ENCODE data around the gene NPAS3.

Gene NPAS3

GRCh38 chr14:33250963-33251362, 312.3 kb downstream of the NPAS3 start:
- H3K9me3 ChIP-seq (ENCODE audit: control insufficient read depth, insufficient read depth, low read depth, low read length) = no peaks in the 10 kb centered on the region
- H3K4me3 ChIP-seq (ENCODE audit: low read depth, low read length) = no peak overlapping the region
- TF ChIP-seq ZSCAN30 (tag by site-specific recombination; IDR thresholded peaks at IDR 0.05) (no peak), ZNF335 (tag by site-specific recombination; conservative IDR thresholded peaks at IDR 0.05) (no peak), ZNF514 (tag by site-specific recombination; IDR thresholded peaks at IDR 0.05) (no peak), PRDM1 (tag by site-specific recombination; IDR thresholded peaks at IDR 0.05) (no peak)
- CTCF ChIA-PET = no interaction called here
- no peak overlapping the region for H3K27ac ChIP-seq (ENCODE audit: extremely low read depth, low read depth, low read length)
- H3K4me1 ChIP-seq (ENCODE audit: control insufficient read depth, insufficient read depth, low read length) = 0 out of 2 replicates have a peak, but pooled peaks cover 3% of the 10 kb centered on the region
- no peaks in the 10 kb centered on the region for H3K36me3 ChIP-seq (ENCODE audit: control insufficient read depth in 2 of 2, insufficient read depth in 1 of 2, low read length in 2 of 2)
- POLR2A ChIA-PET = no interaction called here

- TF ChIP-seq TCF7L2 (IDR thresholded peaks at IDR 0.05; ENCODE audit: borderline replicate concordance, low read depth, low read length) (peak; percentile 75; the same call in 1 of the 2 replicates), ZNF37A (tag by site-specific recombination; IDR thresholded peaks at IDR 0.05) (no peak), ZNF366 (tag by site-specific recombination; conservative IDR thresholded peaks at IDR 0.05) (no peak), PRDM2 (tag by site-specific recombination; IDR thresholded peaks at IDR 0.05; ENCODE audit: borderline replicate concordance) (no peak), ZNF324 (tag by site-specific recombination; IDR thresholded peaks at IDR 0.05) (no peak), SP7 (tag by site-specific recombination; IDR thresholded peaks at IDR 0.05) (peak; percentile 79), WT1 (tag by site-specific recombination; IDR thresholded peaks at IDR 0.05) (no peak), ZNF791 (tag by site-specific recombination; IDR thresholded peaks at IDR 0.05) (no peak), ZNF518A (tag by site-specific recombination; conservative IDR thresholded peaks at IDR 0.05; ENCODE audit: low read depth) (no peak), ZNF561 (tag by site-specific recombination; IDR thresholded peaks at IDR 0.05; ENCODE audit: borderline replicate concordance) (no peak), ZSCAN18 (tag by site-specific recombination; IDR thresholded peaks at IDR 0.05) (no peak), ZNF354C (tag by site-specific recombination; IDR thresholded peaks at IDR 0.05; ENCODE audit: borderline replicate concordance, low read depth) (no peak), ZNF140 (tag by site-specific recombination; IDR thresholded peaks at IDR 0.05) (no peak), ZNF398 (tag by site-specific recombination; IDR thresholded peaks at IDR 0.05) (no peak)
- Histone ChIP-seq H3K4me1 (ENCODE audit: control insufficient read depth, insufficient read depth, low read length) (no peaks in the 10 kb centered on the region), H3K36me3 (ENCODE audit: control insufficient read depth in 2 of 2, insufficient read depth in 1 of 2, low read length in 2 of 2) (no peaks in the 10 kb centered on the region), H3K9me3 (ENCODE audit: control insufficient read depth, insufficient read depth, low read depth, low read length) (no peaks in the 10 kb centered on the region), H3K4me3 (ENCODE audit: low read depth, low read length) (no peak overlapping the region), H3K27ac (ENCODE audit: extremely low read depth, low read depth, low read length) (no peak overlapping the region)
- CTCF ChIA-PET = no interaction called here
- POLR2A ChIA-PET = no interaction called here
Observed at GRCh38 chr14:33254342-33254741, 315.7 kb downstream of the NPAS3 start.
